HepG2 (cell line): ENCODE results near the gene SENP6. TPM values are rescaled to one million over a fixed set of nuclear protein-coding genes. Genes with fewer than 3 reads are reported as not detected.

Experiments
- ATAC-seq: fragments of 200-7000 bp; cut with Tn5 transposase; 3 replicates; pipeline ENCODE4 v1.9.1; 2020; ENCODE audit warnings: mild to moderate bottlenecking, moderate library complexity
- BruUV-seq: library from RNA; stranded (reverse); fragments of 400-500 nt; replicated peaks from 2 replicates; lab custom pipeline; 2021; lab: Mats Ljungman, UMichigan
- CTCF ChIA-PET: fragments of 300-600 bp; formaldehyde crosslinking; extraction: SDS; loops from one replicate; lab custom pipeline; 2021; ENCODE audit warnings: low total read pairs, inconsistent platforms, low intra/inter-chr PET ratio; lab: Yijun Ruan, JAX
- POLR2A ChIA-PET: fragments of 350-600 bp; sonication (Branson Sonifier 250); formaldehyde crosslinking; loops from one replicate; lab custom pipeline; 2020; ENCODE audit warnings: antibody characterized with exemption, inconsistent platforms; lab: Yijun Ruan, JAX
- DNase-seq: peaks from one replicate; pipeline ENCODE4 v3.0.0-alpha.2; 2015; ENCODE audit warnings: low spot score
- FAIRE-seq: peaks from 3 replicates; lab custom pipeline; 2011; peaks lifted over from hg19 to GRCh38; lab: Jason Lieb, UNC
- H2AFZ ChIP-seq: one replicate; pipeline ENCODE4 v1.6.1; 2011; ENCODE audit warnings: low read length, inconsistent platforms
- H3K27ac ChIP-seq: fragments of 300-600 bp; 3 replicates; pipeline ENCODE4 v1.8.0; 2011; ENCODE audit warnings: mixed run types, mild to moderate bottlenecking, mixed read lengths, low read length, inconsistent platforms; ENCODE audit not compliant: insufficient read depth; ENCODE audit errors: extremely low read length
- H3K27me3 ChIP-seq, 2 experiments: fragments of 200-600 bp in 1 of 2; 2 replicates in 1 of 2; 3 replicates in 1 of 2; pipeline versions ENCODE4 v1.6.0 to v1.8.0; 2011; ENCODE audit warnings: low read length in 2 of 2, mild to moderate bottlenecking in 2 of 2, moderate library complexity in 2 of 2, inconsistent platforms in 1 of 2; ENCODE audit not compliant: insufficient read depth in 2 of 2, control insufficient read depth in 1 of 2
- H3K36me3 ChIP-seq, 2 experiments: fragments of 200-600 bp in 1 of 2; replicated peaks in 1 of 2; 2 replicates in 1 of 2; 3 replicates in 1 of 2; pipeline versions ENCODE4 v1.5.1 to v1.8.0; 2011; ENCODE audit warnings: low read length in 2 of 2, inconsistent platforms in 1 of 2; ENCODE audit not compliant: insufficient read depth in 2 of 2, control insufficient read depth in 1 of 2
- H3K4me1 ChIP-seq: 2 replicates; pipeline ENCODE4 v1.5.1; 2012; ENCODE audit warnings: low read length, inconsistent platforms; ENCODE audit not compliant: insufficient read depth
- H3K4me2 ChIP-seq: 2 replicates; pipeline ENCODE4 v1.6.0; 2011; ENCODE audit warnings: low read depth, low read length, inconsistent platforms
- H3K4me3 ChIP-seq, 3 experiments: fragments of 200-600 bp in 1 of 3; sonication (generic), shearing (Covaris generic) in 1 of 3; replicated peaks in 1 of 3; 2 replicates each; pipeline ENCODE4 v1.5.1; 2011 to 2016; ENCODE audit warnings: low read length in 3 of 3, inconsistent platforms in 2 of 3, low read depth in 2 of 3, mild to moderate bottlenecking in 2 of 3, control low read depth in 1 of 3, mixed read lengths in 1 of 3; ENCODE audit not compliant: insufficient read depth in 1 of 3
- H3K79me2 ChIP-seq: one replicate; pipeline ENCODE4 v1.6.1; 2011; ENCODE audit warnings: low read length, inconsistent platforms; ENCODE audit not compliant: insufficient read depth
- H3K9ac ChIP-seq: 2 replicates; pipeline ENCODE4 v1.6.0; 2011; ENCODE audit warnings: mild to moderate bottlenecking, low read depth, low read length, inconsistent platforms; ENCODE audit not compliant: insufficient read depth
- H3K9me3 ChIP-seq: 2 replicates; pipeline ENCODE4 v1.5.1; 2012; ENCODE audit warnings: mild to moderate bottlenecking, low read length
- H4K20me1 ChIP-seq: 2 replicates; pipeline ENCODE4 v1.6.0; 2011; ENCODE audit warnings: inconsistent platforms, mild to moderate bottlenecking, low read length, moderate library complexity; ENCODE audit not compliant: insufficient read depth
- BCL6 ChIP-seq: IDR thresholded peaks from 2 replicates; pipeline ENCODE4 v1.6.1; 2016; ENCODE audit warnings: missing genetic modification reagents, missing compliant biosample characterization
- ELF4 ChIP-seq: sonication (generic); formaldehyde crosslinking; IDR thresholded peaks from 2 replicates; pipeline ENCODE4 v1.5.0; 2020; ENCODE audit warnings: missing genetic modification reagents, mild to moderate bottlenecking, moderate library complexity, borderline replicate concordance
- KDM5A ChIP-seq: fragments of 200-600 bp; sonication (generic); IDR thresholded peaks from 2 replicates; pipeline ENCODE4 v1.7.0; 2018; ENCODE audit warnings: antibody characterized with exemption, mild to moderate bottlenecking, low read length, borderline replicate concordance
- NR1H2 ChIP-seq: sonication (generic); formaldehyde crosslinking; IDR thresholded peaks from 2 replicates; pipeline ENCODE4 v1.8.1; 2022; ENCODE audit warnings: low read depth, missing genetic modification reagents, borderline replicate concordance
- NR2C2 ChIP-seq: sonication (generic); formaldehyde crosslinking; IDR thresholded peaks from 2 replicates; pipeline ENCODE4 v1.4.0; 2020; ENCODE audit warnings: missing genetic modification reagents, mild to moderate bottlenecking, moderate library complexity, borderline replicate concordance
- PITX1 ChIP-seq: sonication (generic); formaldehyde crosslinking; IDR thresholded peaks from 2 replicates; pipeline ENCODE4 v1.5.1; 2020; ENCODE audit warnings: mild to moderate bottlenecking, missing genetic modification reagents
- RAD51 ChIP-seq: fragments of 450-650 bp; IDR thresholded peaks from 2 replicates; pipeline ENCODE4 v1.6.1; 2016; ENCODE audit warnings: borderline replicate concordance
- ZNF142 ChIP-seq: sonication (generic); formaldehyde crosslinking; IDR thresholded peaks from 2 replicates; pipeline ENCODE4 v1.4.0; 2020; ENCODE audit warnings: missing genetic modification reagents
- ZNF230 ChIP-seq: sonication (generic); formaldehyde crosslinking; IDR thresholded peaks from 2 replicates; pipeline ENCODE4 v1.4.0; 2020; ENCODE audit warnings: mild to moderate bottlenecking, missing genetic modification reagents
- ZNF33A ChIP-seq: sonication (generic); formaldehyde crosslinking; IDR thresholded peaks from 2 replicates; pipeline ENCODE4 v1.5.1; 2020; ENCODE audit warnings: missing genetic modification reagents, mild to moderate bottlenecking, moderate library complexity, borderline replicate concordance
- ZNF800 ChIP-seq: sonication (generic); formaldehyde crosslinking; IDR thresholded peaks from 2 replicates; pipeline ENCODE4 v1.4.0; 2020; ENCODE audit warnings: missing genetic modification reagents
- WGBS: methylation state at CpG from one replicate; pipeline ENCODE4 v1.1.6; 2017; ENCODE audit warnings: low lambda C conversion rate; 5-methylcytosine and 5-hydroxymethylcytosine counted together
- in situ Hi-C: cut with HindIII; loops from 2 replicates; pipeline ENCODE4 v1.10.0; 2017; ENCODE audit warnings: low pct_unique_long_range_greater_than_20kb; ENCODE audit not compliant: extremely low pct_ligation_motif_present
- intact Hi-C: fragments of 100-400 bp; cut with micrococcal nuclease; formaldehyde crosslinking; loops from one replicate; pipeline ENCODE4 v1.10.0; 2022; ENCODE audit not compliant: unreplicated experiment
- polyA plus RNA-seq, 8 experiments: library from polyadenylated mRNA; depleted of rRNA in 3 of 8; stranded (reverse) in 7 of 8; unstranded in 1 of 8; fragments of >200 nt; fragmentation: Illumina TruSeq in 4 of 8; extraction: Trizol in 4 of 8; gene quantifications; 2 replicates each; pipeline versions ENCODE4 v1.2.1 to v1.2.3, GENCODE V29; 2011 to 2016; ENCODE audit warnings: low read depth in 4 of 8, missing spikeins in 1 of 8, mixed read lengths in 1 of 8; ENCODE audit not compliant: insufficient read depth in 1 of 8
- total RNA-seq, 5 experiments: library from RNA; depleted of rRNA; stranded (reverse); fragments of >200 nt; fragmentation: Illumina TruSeq; extraction: Trizol; gene quantifications; 2 replicates each; pipeline ENCODE4 v1.2.3, GENCODE V29; 2016; ENCODE audit warnings: low read depth in 1 of 5
- TF ChIP-seq, protein P1 (sequence below): IDR thresholded peaks from 2 replicates; pipeline ENCODE4 v1.6.1; 2016; ENCODE audit warnings: missing compliant biosample characterization, missing genetic modification reagents, borderline replicate concordance
- TF ChIP-seq, protein P2 (sequence below): sonication (generic); formaldehyde crosslinking; IDR thresholded peaks from 2 replicates; pipeline ENCODE4 v1.4.0; 2020; ENCODE audit warnings: low read depth, mild to moderate bottlenecking, missing genetic modification reagents

The SENP6 gene
- total and polyA plus RNA-seq, 2 of the 13 experiments (the other 11 are each of a cell fraction or from before 2014, with no cell fraction given), result 21.9 to 50.1 TPM

DNA sequence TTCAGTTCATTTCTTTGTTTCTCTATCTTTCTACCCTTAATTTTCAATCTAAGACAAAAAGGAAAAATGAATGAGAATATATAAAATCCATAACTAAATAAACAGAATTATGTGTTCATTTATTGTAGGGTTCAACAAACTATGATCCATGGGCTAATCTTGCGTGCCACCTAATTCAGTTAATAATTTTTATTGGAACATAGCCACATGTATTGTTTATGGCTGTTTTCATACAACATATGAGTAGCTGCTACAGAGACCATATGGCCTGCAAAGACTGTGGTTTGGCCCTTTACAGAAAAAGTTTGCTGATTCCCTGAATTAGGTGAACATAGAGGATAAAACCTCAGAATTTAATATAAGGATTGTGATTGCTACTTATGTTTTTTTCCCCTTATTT, 21.8 kb downstream of the SENP6 start (continued):
- TF ChIP-seq ZNF800 (CRISPR knock-in tag), result no peak

GRCh38 chr6:75624335-75624734, 22.7 kb downstream of the SENP6 start:
- BruUV-seq, result no TSS peak
- CTCF ChIA-PET, result no interaction called here
- in situ Hi-C loops, result no loop called here
- Histone ChIP-seq H3K79me2 (peaks cover 49% of the 10 kb centered on the region), H3K27ac (no peak overlapping the region), H3K4me2 (no peak overlapping the region), H3K36me3 (peaks cover 0 to 24% of the 10 kb centered on the region in 2 experiments; a peak in 3 of 5 replicates), H3K4me1 (no peaks in the 10 kb centered on the region), H3K9me3 (no peaks in the 10 kb centered on the region), H3K4me3 (no peak overlapping the region), H4K20me1 (peaks cover 4% of the 10 kb centered on the region; the same call in 1 of the 2 replicates), H2AFZ (no peak overlapping the region), H3K9ac (no peak overlapping the region), H3K27me3 (no peaks in the 10 kb centered on the region)
- intact Hi-C loops, result no loop called here
- FAIRE-seq (no peak), ATAC-seq (no peak), DNase-seq (no peak)
- WGBS, result 98% methylated on average over 4 of the region's 4 CpGs
- POLR2A ChIA-PET, result no interaction called here
- TF ChIP-seq ZNF230 (CRISPR knock-in tag) (no peak), ELF4 (CRISPR knock-in tag) (no peak), PITX1 (CRISPR knock-in tag) (no peak), BCL6 (CRISPR knock-in tag) (no peak), ZNF33A (CRISPR knock-in tag) (no peak), NR1H2 (CRISPR knock-in tag) (no peak), KDM5A (no peak), RAD51 (no peak), ZNF142 (CRISPR knock-in tag) (no peak), NR2C2 (CRISPR knock-in tag) (no peak)
- TF ChIP-seq, protein P1, sequence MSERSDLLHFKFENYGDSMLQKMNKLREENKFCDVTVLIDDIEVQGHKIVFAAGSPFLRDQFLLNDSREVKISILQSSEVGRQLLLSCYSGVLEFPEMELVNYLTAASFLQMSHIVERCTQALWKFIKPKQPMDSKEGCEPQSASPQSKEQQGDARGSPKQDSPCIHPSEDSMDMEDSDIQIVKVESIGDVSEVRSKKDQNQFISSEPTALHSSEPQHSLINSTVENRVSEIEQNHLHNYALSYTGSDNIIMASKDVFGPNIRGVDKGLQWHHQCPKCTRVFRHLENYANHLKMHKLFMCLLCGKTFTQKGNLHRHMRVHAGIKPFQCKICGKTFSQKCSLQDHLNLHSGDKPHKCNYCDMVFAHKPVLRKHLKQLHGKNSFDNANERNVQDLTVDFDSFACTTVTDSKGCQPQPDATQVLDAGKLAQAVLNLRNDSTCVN (CRISPR knock-in tag), result no peak
- TF ChIP-seq, protein P2, sequence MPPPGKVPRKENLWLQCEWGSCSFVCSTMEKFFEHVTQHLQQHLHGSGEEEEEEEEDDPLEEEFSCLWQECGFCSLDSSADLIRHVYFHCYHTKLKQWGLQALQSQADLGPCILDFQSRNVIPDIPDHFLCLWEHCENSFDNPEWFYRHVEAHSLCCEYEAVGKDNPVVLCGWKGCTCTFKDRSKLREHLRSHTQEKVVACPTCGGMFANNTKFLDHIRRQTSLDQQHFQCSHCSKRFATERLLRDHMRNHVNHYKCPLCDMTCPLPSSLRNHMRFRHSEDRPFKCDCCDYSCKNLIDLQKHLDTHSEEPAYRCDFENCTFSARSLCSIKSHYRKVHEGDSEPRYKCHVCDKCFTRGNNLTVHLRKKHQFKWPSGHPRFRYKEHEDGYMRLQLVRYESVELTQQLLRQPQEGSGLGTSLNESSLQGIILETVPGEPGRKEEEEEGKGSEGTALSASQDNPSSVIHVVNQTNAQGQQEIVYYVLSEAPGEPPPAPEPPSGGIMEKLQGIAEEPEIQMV, result no peak
